AG04449 (cell line): ENCODE data around the gene BFSP1.

Experiments
- CTCF ChIA-PET: fragments of 350-600 bp; formaldehyde crosslinking; extraction: SDS; loops from one replicate; lab custom pipeline; 2021; ENCODE audit warnings: antibody characterized with exemption; lab: Yijun Ruan, JAX
- POLR2A ChIA-PET: fragments of 400-600, 350-600 bp; formaldehyde crosslinking; extraction: SDS; loops from one replicate; lab custom pipeline; 2020; ENCODE audit warnings: antibody characterized with exemption, inconsistent platforms; lab: Yijun Ruan, JAX
- DNase-seq: peaks from one replicate; pipeline ENCODE4 v3.0.0-alpha.2; 2010; ENCODE audit warnings: low read depth, low spot score
- H3K4me3 ChIP-seq: 2 replicates; pipeline ENCODE4 v1.5.1; 2011; ENCODE audit warnings: low read depth, mild to moderate bottlenecking, control low read depth, low read length
- CTCF ChIP-seq: IDR thresholded peaks from one replicate; pipeline ENCODE4 v1.5.1; 2011; ENCODE audit warnings: mild to moderate bottlenecking, moderate library complexity, low read length, control low read depth, inconsistent platforms; ENCODE audit not compliant: insufficient read depth; ENCODE audit errors: missing control alignments

BFSP1 gene

GRCh38 chr20:17449031-17449430 lies 82.1 kb downstream of the BFSP1 start:
- ChIA-PET POLR2A (no interaction called here), CTCF (interaction anchor here (1.5 kb wide), 1 partner anchor 19 kb away, joined by 3 read pairs; no protein-coding TSS in a partner anchor)
- TF ChIP-seq CTCF = no peak
- DNase-seq = no peak
- H3K4me3 ChIP-seq = no peak overlapping the region

GRCh38 chr20:17448071-17448470 lies 83.1 kb downstream of the BFSP1 start:
- no peak overlapping the region for H3K4me3 ChIP-seq
- no peak for TF ChIP-seq CTCF
- CTCF ChIA-PET = interaction anchor here (1.5 kb wide), 1 partner anchor 18 kb away, joined by 3 read pairs; no protein-coding TSS in a partner anchor
- no peak for DNase-seq
- POLR2A ChIA-PET = interaction anchor here (0.5 kb wide), 1 partner anchor 1121 kb away, joined by 3 read pairs; no protein-coding TSS in a partner anchor

GRCh38 chr20:17446171-17446570 lies 85.0 kb downstream of the BFSP1 start:
- no peak for DNase-seq
- H3K4me3 ChIP-seq = no peak overlapping the region
- TF ChIP-seq CTCF = no peak
- CTCF ChIA-PET = interaction anchor here (1.3 to 2.1 kb wide), 3 partner anchors 13 to 644 kb away, joined by 6 to 9 read pairs (median 6); no protein-coding TSS in a partner anchor
- POLR2A ChIA-PET = no interaction called here

GRCh38 chr20:17445543-17445942 lies 85.6 kb downstream of the BFSP1 start:
- POLR2A ChIA-PET = no interaction called here
- H3K4me3 ChIP-seq = no peak overlapping the region
- no peak for DNase-seq
- TF ChIP-seq CTCF = no peak
- CTCF ChIA-PET = interaction anchor here (1.0 to 2.1 kb wide), 3 partner anchors 13 to 643 kb away, joined by 3 to 9 read pairs (median 3); no protein-coding TSS in a partner anchor

GRCh38 chr20:17444091-17444490 lies 87.1 kb downstream of the BFSP1 start:
- TF ChIP-seq CTCF = no peak
- ChIA-PET POLR2A (no interaction called here), CTCF (interaction anchor here (1.3 to 2.1 kb wide), 2 partner anchors 622 to 642 kb away, joined by 3 to 9 read pairs; no protein-coding TSS in a partner anchor)
- DNase-seq = no peak
- H3K4me3 ChIP-seq = no peak overlapping the region
